Large intestine (tissue), 3 donors: ENCODE measurements around the gene GNPTG. TPM values are rescaled to one million over a fixed set of nuclear protein-coding genes. Genes with fewer than 3 reads are reported as not detected.

Source experiments
- DNase-seq, 2 donors: peaks; one replicate each; pipeline versions ENCODE4 v3.0.0 to v3.0.0-alpha.2; 2013
- H3K27ac ChIP-seq: one replicate; pipeline ENCODE4 v1.5.1; 2013; ENCODE audit warnings: low read length
- H3K27me3 ChIP-seq: 2 replicates; pipeline ENCODE4 v1.6.1; 2013; ENCODE audit warnings: low read length; ENCODE audit not compliant: control insufficient read depth, insufficient read depth
- H3K36me3 ChIP-seq: 2 replicates; pipeline ENCODE4 v1.6.1; 2013; ENCODE audit warnings: low read length; ENCODE audit not compliant: control insufficient read depth, insufficient read depth
- H3K4me1 ChIP-seq: one replicate; pipeline ENCODE4 v1.6.1; 2013; ENCODE audit warnings: low read length; ENCODE audit not compliant: control insufficient read depth, insufficient read depth
- H3K4me3 ChIP-seq: one replicate; pipeline ENCODE4 v1.5.1; 2013; ENCODE audit warnings: low read length
- H3K9me3 ChIP-seq: one replicate; pipeline ENCODE4 v1.6.1; 2013; ENCODE audit warnings: mild to moderate bottlenecking, low read depth, low read length, moderate library complexity; ENCODE audit not compliant: control insufficient read depth
- WGBS: methylation state at CpG from one replicate; pipeline ENCODE4 v1.1.5; 2013; ENCODE audit warnings: low lambda C conversion rate; ENCODE audit not compliant: insufficient coverage; 5-methylcytosine and 5-hydroxymethylcytosine counted together
- polyA plus RNA-seq: library from polyadenylated mRNA; unstranded; fragments of 120-200 nt; gene quantifications from one replicate; pipeline ENCODE4 v1.2.1, GENCODE V29; 2013

GNPTG gene
- polyA plus RNA-seq, 1 donor, result 68.3 TPM

DNA sequence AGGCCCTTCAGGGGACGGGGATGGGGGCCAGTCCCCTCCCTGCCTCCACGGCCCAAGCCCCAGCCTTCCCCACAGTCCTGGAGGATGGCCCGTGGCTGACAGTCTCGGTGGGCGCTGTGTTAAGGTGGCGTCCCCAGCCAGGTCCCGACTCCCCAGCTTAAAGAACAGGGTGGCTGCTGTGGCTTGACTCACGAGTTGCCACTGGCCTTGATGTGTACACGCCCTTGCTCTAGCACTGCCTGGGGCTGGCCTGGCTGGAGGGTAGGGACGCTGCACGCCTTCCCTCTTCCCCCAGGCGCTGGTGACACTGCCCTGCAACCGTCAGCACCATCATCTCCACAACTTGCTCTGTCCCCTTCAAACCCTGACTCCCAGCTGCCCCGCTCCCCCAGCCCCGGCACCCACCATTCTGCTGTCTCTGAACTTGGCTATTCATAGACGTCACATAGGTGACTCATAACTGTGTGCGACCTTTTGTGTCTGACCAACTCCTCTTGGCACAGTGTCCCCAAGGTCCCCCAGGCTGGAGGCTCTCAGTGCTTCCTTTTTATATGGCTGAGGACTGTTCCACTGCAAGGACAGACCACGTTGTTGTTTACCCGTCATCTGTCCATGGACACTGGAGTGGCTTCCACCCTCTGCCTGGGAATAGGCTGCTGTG lies 6.3 kb downstream of the GNPTG start:
- Histone ChIP-seq H3K36me3 (peaks cover 25% of the 10 kb centered on the region), H3K27me3 (no peaks in the 10 kb centered on the region), H3K27ac (no peak overlapping the region), H3K9me3 (no peaks in the 10 kb centered on the region), H3K4me3 (no peak overlapping the region), H3K4me1 (peaks cover 3% of the 10 kb centered on the region)
- DNase-seq, result no peak
- no CpG with 5 or more reads among the region's 19 CpGs for WGBS

DNA sequence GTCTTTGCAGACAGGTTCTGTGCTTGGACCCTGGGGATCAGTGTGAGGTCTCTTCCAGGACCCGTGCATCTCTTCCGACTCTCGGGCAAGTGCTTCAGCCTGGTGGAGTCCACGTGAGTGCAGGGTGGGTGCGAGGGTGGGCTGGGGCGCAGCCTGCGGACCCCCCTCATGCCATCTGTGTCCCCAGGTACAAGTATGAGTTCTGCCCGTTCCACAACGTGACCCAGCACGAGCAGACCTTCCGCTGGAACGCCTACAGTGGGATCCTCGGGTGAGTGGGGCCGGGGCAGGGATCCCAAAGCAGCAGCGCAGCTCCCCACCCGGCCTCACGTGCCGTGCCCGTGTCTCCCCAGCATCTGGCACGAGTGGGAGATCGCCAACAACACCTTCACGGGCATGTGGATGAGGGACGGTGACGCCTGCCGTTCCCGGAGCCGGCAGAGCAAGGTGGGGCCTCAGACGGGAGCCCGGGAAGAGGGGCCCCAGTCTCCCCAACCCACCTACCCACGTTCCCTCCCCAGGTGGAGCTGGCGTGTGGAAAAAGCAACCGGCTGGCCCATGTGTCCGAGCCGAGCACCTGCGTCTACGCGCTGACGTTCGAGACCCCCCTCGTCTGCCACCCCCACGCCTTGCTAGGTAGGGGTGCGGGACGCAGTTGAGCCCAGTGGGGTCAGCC lies 10.1 kb downstream of the GNPTG start:
- no CpG with 5 or more reads among the region's 43 CpGs for WGBS
- no peaks in the 10 kb centered on the region for H3K9me3 ChIP-seq
- no peaks in the 10 kb centered on the region for H3K4me1 ChIP-seq
- no peak for DNase-seq
- H3K27ac ChIP-seq, result no peak overlapping the region
- H3K27me3 ChIP-seq, result no peaks in the 10 kb centered on the region
- peaks cover 51% of the 10 kb centered on the region for H3K36me3 ChIP-seq
- H3K4me3 ChIP-seq, result no peak overlapping the region

DNA sequence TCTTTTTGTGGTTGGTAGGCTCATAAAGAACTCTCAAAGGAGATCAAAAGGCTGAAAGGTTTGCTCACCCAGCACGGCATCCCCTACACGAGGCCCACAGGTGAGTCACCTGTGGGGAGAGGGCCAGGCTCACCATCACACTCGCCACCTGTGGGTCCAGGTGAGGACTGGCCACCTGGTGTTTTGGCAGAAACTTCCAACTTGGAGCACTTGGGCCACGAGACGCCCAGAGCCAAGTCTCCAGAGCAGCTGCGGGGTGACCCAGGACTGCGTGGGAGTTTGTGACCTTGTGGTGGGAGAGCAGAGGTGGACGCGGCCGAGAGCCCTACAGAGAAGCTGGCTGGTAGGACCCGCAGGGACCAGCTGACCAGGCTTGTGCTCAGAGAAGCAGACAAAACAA lies 11.1 kb downstream of the GNPTG start:
- H3K36me3 ChIP-seq, result peaks cover 56% of the 10 kb centered on the region
- no peaks in the 10 kb centered on the region for H3K4me1 ChIP-seq
- no CpG with 5 or more reads among the region's 11 CpGs for WGBS

DNA sequence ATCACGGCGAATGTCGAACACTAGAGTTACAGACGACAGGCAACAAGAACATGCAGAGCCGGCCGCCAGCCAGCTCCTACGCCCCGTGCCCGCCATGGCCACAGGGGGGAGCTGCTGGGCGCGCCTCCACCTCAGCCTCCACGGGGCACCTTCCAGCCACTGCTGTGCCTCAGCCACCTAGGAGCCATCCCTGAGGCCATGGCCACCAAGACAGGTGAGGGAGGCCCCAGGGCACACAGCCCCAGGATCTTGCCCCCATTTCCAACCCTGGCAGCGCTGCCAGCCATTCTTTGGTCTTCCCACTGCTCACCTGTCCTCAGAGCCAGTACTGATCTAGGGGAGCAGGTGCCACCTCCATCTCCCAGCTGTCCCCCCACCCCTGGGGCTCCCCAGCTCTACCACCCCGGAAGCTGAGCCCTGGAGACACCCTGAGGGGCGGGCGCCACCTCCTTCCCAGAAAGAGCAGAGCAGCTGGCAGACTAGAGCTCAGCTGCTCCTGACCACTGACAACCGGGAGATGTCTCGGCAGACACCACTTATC lies 11.8 kb downstream of the GNPTG start:
- Histone ChIP-seq H3K27me3 (no peaks in the 10 kb centered on the region), H3K4me3 (no peak overlapping the region), H3K27ac (no peak overlapping the region), H3K9me3 (no peaks in the 10 kb centered on the region), H3K4me1 (no peaks in the 10 kb centered on the region), H3K36me3 (peaks cover 59% of the 10 kb centered on the region)
- WGBS, result no CpG with 5 or more reads among the region's 18 CpGs
- peak; percentile 31 to 43 for DNase-seq

More for the DNA sequence above, 11.1 kb downstream of the GNPTG start:
- no peaks in the 10 kb centered on the region for H3K27me3 ChIP-seq
- H3K4me3 ChIP-seq, result no peak overlapping the region
- H3K9me3 ChIP-seq, result no peaks in the 10 kb centered on the region
- no peak for DNase-seq
- no peak overlapping the region for H3K27ac ChIP-seq

DNA sequence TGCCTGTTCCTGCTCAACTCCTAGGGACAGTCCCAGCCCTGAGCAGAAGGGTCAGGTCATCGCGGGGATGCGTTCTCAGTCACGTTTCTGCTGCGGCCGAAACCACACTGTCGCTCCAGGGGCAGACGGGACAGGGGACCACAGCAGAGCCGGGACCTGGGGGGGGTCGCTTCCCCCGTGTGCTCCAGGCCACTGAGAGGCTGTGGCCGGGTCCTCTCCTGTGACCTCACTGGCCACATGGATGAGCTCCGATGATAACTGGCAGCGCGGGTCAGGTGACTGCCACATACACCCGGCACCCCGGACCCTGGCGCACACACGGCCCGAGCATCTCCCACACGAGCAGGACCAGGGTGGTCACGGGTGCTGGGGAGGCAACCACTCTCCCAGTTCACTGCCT lies 12.8 kb downstream of the GNPTG start:
- Histone ChIP-seq H3K4me3 (no peak overlapping the region), H3K36me3 (peaks cover 59% of the 10 kb centered on the region), H3K27me3 (no peaks in the 10 kb centered on the region), H3K4me1 (no peaks in the 10 kb centered on the region), H3K9me3 (no peaks in the 10 kb centered on the region), H3K27ac (no peak overlapping the region)
- no peak for DNase-seq
- WGBS, result no CpG with 5 or more reads among the region's 22 CpGs

DNA sequence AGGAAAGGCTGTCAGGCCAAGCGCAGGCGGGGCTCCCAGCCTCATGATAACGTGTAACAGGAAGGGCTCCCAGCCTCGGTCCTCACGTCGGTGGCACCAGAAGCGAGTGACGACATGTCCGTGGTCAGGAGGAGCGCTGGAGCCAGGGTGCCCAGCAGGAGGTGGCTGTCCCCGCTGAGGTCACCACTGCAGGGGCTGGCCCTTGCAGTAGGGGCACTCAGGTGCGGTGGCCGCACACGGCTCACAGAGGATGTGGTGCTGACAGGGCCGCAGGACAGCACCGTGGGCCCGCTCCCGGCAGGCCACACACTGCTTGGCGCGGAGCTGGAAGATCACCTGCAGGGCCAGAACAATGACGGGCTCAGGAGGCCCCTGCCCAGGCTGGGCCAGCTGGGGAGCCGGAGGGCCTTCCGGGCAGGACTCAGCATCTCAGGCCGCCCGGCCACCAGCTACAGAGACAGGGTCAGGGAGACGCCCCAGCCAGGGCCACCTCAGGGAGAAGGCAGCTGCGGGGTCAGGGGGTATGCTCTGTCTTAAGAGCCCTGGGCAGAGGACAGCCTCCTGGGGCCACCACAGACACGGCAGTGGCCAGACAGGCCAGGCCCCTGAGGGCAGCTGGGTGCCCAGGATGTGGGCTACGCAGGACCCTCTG lies 14.5 kb downstream of the GNPTG start:
- no peak overlapping the region for H3K27ac ChIP-seq
- no peak overlapping the region for H3K4me3 ChIP-seq
- H3K27me3 ChIP-seq, result no peaks in the 10 kb centered on the region
- no peak for DNase-seq
- no peaks in the 10 kb centered on the region for H3K4me1 ChIP-seq
- no peaks in the 10 kb centered on the region for H3K9me3 ChIP-seq
- H3K36me3 ChIP-seq, result peaks cover 60% of the 10 kb centered on the region
- WGBS, result no CpG with 5 or more reads among the region's 29 CpGs

DNA sequence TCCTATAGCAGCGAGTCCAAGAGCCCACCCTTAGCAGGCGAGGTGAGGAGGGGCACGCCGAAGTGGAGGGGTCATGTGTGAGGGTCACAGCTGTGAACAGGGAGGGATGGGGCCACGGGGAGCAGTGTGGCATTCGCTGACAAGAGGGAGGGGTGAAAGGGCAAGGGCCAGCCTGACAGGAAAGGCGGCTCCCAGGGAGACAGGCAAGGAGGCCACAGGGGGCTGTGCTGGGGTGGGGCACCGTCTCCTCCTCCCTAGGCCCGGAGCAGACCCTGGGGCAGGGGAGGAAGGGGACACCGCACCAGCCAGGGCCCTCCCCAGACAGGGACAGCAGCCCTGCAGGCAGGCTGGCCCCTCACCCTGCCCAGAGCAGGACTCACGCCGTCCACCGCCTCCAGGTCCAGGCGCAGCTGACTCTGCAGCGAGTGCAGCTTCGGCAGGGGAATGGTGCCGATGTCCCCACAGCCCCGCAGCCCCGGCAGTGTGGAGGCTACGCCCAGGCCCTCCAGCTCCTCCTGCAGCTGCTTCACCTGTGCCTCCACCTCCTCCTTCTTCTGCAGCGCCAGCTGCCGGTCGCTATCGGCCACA lies 15.1 kb downstream of the GNPTG start:
- Histone ChIP-seq H3K4me1 (no peaks in the 10 kb centered on the region), H3K4me3 (no peak overlapping the region), H3K9me3 (no peaks in the 10 kb centered on the region), H3K36me3 (peaks cover 59% of the 10 kb centered on the region), H3K27ac (no peak overlapping the region), H3K27me3 (no peaks in the 10 kb centered on the region)
- no peak for DNase-seq
- WGBS, result no CpG with 5 or more reads among the region's 24 CpGs

DNA sequence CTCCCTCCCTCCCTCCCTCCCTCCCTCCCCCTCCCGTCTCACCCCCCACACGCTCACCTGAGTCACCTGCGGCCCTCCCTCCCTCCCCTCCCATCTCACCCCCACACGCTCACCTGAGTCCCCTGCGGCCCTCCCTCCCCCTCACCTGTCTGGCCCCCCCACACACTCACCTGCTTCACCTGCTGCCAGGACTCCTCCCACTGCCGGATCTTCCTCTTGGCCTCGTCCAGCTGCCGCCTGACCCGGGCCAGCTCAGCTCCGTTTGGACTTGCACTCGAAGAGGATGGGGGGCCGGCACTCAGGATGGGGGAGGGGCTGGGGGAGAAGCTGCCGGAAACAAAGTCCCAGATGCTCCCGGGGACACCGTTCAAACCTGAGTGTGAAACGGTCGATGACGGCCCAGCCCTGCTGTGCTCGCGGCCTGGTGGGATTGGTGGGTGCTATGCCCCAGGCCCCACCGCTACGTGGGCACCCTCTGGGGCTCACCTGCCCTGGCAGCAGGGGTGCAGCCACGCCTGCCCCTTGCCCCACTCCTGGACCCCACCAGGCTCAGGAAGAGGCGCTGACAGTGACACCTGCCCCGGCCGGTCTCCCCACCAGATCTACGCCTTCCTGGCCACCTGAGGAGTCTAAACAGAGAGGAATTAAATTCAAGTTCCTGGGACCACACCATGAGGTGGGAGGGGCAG lies 15.9 kb downstream of the GNPTG start:
- H3K4me3 ChIP-seq, result no peak overlapping the region
- no peaks in the 10 kb centered on the region for H3K9me3 ChIP-seq
- no CpG with 5 or more reads among the region's 27 CpGs for WGBS
- peaks cover 53% of the 10 kb centered on the region for H3K36me3 ChIP-seq
- no peak overlapping the region for H3K27ac ChIP-seq
- no peaks in the 10 kb centered on the region for H3K4me1 ChIP-seq
- H3K27me3 ChIP-seq, result no peaks in the 10 kb centered on the region
- no peak for DNase-seq

DNA sequence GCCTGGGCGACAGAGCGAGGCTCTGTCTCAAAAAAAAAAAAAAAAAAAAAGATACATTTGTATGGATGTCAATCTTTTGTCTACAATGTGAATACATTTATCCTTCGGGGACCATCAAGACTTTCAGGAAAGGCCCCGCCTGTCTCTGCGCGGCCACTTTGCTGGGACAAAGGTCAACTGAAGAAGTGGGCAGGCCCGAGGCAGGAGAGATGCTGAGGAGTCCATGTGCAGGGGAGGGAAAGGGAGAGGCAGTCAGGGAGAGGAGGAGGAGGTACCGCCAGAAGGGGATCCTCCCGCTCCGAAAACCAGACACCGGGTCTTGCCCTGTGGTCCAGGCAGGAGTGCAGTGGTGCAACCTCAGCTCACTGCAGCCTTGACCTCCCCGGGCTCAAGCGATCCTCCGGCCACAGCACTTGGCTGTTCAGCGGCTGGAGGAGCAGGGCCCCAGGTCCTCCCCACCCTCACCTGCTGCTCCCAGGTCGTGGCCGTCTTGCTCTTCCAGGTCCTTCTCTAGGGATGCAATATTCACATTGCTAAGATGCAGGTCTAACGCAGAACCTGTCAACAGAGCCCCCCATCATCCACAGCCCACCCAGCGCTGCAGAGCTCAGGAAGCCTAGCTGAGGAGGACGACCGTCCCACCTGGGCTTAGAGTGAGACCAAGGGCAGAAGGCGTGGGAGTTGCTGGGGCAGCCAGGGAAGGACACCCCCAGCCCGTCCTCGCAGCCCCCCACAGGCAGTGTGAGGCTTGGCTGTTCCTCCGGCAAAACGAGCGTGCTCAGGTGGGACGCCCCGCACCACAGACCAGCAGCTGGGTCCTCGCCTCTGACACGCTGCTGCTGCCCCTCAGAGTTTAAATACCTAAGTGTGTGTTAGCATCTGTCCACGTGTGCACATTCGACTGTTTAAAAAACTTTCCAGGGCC lies 19.6 kb downstream of the GNPTG start:
- no peak for DNase-seq
- Histone ChIP-seq H3K27me3 (no peaks in the 10 kb centered on the region), H3K27ac (no peak overlapping the region), H3K4me3 (no peak overlapping the region), H3K36me3 (peaks cover 41% of the 10 kb centered on the region), H3K4me1 (no peaks in the 10 kb centered on the region), H3K9me3 (peaks cover 6% of the 10 kb centered on the region)
- no CpG with 5 or more reads among the region's 33 CpGs for WGBS
